ENCODE measurements around the gene CWC22.
"Not testable (repeated sequence)": the region's sequence is repeated elsewhere in the genome, so short reads cannot be mapped to it uniquely, and the experiment has no call there.

The CWC22 gene

DNA sequence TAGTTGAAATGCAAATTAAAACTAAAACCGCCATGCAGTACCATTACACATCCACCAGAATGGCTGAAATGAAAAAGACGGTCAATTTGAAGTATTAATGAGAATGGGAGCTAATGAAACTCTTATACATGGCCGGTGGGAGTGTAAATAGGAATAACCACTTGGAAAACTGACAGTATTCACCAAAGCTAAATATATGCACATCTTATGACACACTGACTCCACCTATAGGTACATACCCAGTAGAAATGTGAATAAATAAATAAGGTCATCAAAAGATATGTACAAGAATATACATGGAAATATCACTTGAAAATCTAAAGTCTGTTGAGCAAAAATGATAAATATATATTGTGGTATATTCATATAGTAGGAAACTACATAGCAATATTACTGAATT is 57.7 kb downstream of the CWC22 start:
- DNase-seq: no peak

- DNase-seq: no peak
Observed at GRCh38 chr2:179948058-179948457, 59.0 kb downstream of the CWC22 start.

- DNase-seq: no peak
Observed at GRCh38 chr2:179946810-179947615, 60.1 kb downstream of the CWC22 start.

GRCh38 chr2:179946346-179946745 is 60.8 kb downstream of the CWC22 start:
- no peak for DNase-seq

GRCh38 chr2:179939259-179939658 is 67.8 kb downstream of the CWC22 start:
- no peak for DNase-seq

DNA sequence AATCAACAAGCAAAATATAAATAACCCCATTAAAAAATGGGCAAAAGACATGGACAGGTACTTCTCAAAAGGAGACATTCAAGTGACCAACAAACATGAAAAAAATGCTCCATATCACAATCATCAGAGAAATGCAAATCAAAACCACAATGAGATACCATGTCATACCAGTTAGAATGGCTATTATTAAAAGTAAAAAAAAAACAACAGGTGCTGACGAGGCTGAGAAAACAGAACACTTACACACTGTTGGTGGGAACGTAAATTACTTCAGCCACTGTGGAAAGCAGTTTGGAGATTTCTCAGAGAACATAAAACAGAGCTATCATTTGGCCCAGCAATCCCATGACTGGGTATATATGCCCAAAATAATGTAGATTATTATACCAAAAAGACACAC is 69.1 kb downstream of the CWC22 start:
- no peak for DNase-seq

- DNase-seq: peak; percentile 33
Observed at GRCh38 chr2:179936654-179937053, 70.4 kb downstream of the CWC22 start.

DNA sequence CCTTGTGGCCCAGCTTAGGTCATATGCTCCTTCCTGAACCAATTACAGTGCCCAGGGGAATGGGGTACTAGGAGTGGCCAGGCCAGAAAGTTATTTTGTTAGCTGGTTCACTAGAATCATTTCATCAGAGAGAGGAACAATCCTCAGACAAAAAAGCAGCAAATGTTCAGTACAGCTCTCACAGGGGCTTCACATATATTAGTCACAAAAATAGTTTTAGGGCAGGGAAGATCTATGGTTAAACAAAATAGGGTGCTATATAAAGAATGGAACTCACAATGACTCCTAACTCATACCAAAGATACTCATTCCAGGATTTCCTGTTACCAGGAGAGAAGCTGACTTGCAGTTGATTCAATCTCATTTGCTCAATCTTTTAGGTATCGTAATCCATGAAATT is 71.0 kb downstream of the CWC22 start:
- DNase-seq: no peak

GRCh38 chr2:179932786-179933185 is 74.3 kb downstream of the CWC22 start:
- DNase-seq: no peak

DNA sequence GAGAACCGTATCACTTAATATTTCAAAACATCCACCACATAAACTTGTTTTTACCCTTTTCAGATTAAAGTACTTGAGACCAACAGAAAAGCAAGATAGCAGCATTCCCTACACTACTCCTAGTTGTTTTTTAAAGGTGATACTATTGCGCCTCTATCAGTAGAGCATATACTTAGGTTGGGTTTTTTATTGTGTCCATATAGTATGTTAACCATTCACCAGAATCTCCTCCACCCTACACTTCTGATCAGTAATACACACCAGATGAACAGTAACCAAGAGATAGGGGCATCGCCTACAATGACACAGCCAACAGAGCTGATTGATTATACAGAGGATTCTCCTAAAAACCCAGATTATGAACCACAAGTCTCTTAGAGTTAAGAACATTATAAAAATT is 75.6 kb downstream of the CWC22 start:
- no peak for DNase-seq

GRCh38 chr2:179929997-179930396 is 77.1 kb downstream of the CWC22 start:
- DNase-seq: not testable (repeated sequence)

DNA sequence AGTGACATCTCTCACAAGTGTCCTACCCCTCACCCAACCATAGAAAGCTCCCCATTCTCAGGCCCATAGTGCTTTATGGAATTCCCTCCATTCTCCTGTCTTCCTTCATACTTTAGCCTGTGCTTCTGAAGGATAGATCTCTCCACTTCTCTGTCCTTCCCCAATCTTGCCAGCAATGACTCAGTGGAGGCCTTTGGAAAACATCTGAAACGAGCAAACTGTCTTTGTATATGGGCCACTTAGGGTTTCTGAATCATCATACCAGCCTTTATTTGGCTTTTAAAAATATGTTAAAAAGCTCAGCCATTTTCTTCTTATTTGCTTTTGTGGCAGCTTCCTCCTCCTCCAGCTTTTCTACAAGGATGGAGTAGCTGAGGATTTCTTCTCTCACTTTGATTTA is 80.1 kb downstream of the CWC22 start:
- no peak for DNase-seq

GRCh38 chr2:179925713-179926112 is 81.4 kb downstream of the CWC22 start:
- no peak for DNase-seq

DNA sequence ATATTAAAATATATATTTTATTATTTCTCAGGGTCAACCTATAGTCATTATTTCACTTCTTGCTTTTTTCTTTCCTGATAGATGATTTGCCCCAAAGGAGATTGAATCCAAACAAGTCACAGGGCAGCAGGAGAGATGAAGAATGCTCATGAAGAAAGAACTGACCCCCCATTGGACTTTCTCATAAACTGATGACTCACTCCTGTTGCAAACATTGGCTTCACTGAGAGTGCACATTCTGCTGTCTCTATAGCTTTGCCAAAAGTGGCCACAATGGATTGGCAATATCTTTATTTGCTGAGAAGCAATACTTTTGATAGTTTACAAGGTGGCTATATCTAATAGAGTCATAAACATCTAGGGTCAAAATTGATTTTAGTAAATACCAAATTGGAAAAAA is 89.8 kb downstream of the CWC22 start:
- DNase-seq: no peak

GRCh38 chr2:179915395-179915992 is 91.6 kb downstream of the CWC22 start:
- DNase-seq: no peak

DNA sequence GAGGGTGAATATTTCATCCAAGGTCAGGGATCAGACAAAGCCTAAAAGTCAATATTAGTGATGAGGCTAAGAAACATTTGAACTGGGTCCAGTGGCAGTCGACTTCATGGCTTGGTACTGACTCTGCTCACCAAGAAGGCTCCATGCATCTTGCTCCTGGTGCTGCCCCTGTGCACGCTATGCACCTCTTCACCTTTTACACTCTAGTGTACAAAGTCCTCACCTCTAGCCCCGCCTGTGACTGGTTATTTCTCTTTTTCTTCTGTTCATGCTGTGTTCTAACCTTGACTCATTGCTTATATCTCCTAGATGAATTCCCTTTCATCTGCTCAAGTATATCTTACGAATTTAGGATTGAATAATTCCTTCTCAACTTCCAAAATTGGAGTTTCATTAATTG is 93.3 kb downstream of the CWC22 start:
- no peak for DNase-seq

GRCh38 chr2:179911569-179911968 is 95.5 kb downstream of the CWC22 start:
- DNase-seq: no peak

DNA sequence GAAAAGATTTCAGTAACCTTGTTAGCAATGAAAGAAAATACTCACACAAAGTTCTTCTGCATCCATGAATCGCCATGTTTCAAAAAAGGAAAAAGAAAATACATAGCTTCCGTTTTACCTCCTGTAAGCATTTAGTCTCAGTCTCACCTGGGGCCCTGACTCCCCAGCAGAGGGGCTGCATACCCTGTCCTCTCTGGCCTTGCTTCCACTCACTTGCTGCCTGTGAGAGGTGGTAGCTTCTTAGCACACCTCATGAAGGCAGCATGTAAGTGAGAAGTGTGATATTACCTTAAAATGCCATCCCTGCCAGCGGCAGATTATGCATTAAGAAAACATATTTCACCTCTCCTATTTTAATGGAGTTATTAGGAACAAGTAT is 96.4 kb downstream of the CWC22 start:
- DNase-seq: no peak

- DNase-seq: no peak
Observed at GRCh38 chr2:179909845-179910734, 97.0 kb downstream of the CWC22 start.

- DNase-seq: no peak
Observed at GRCh38 chr2:179900655-179901054, 106.4 kb downstream of the CWC22 start.

GRCh38 chr2:179899666-179900065 is 107.4 kb downstream of the CWC22 start:
- DNase-seq: no peak

- peak; percentile 61 for DNase-seq
Observed at GRCh38 chr2:179898873-179899272, 108.2 kb downstream of the CWC22 start.
